Panc1 (cell line): ENCODE results near the gene GRID1. TPM values are rescaled to one million over a fixed set of nuclear protein-coding genes. Genes with fewer than 3 reads are reported as not detected.

Source experiments
- ATAC-seq: fragments of 200-7000 bp; cut with Tn5 transposase; 2 replicates; pipeline ENCODE4 v1.9.1; 2020; ENCODE audit warnings: mild to moderate bottlenecking, moderate library complexity
- BruUV-seq: library from RNA; stranded (reverse); fragments of 400-500 nt; replicated peaks from 2 replicates; lab custom pipeline; 2021; lab: Mats Ljungman, UMichigan
- CTCF ChIA-PET: fragments of 300-600 bp; sonication (Branson Sonifier 250); formaldehyde crosslinking; loops from one replicate; lab custom pipeline; 2022; ENCODE audit warnings: antibody characterized with exemption; lab: Charles Lee
- POLR2A ChIA-PET: fragments of 300-600 bp; sonication (Branson Sonifier 250); formaldehyde crosslinking; loops from one replicate; lab custom pipeline; 2022; ENCODE audit warnings: antibody characterized with exemption; lab: Charles Lee
- DNase-seq: peaks from one replicate; pipeline ENCODE4 v3.0.0-alpha.2; 2010; ENCODE audit warnings: low read depth, low spot score
- H3K27ac ChIP-seq: 2 replicates; pipeline ENCODE4 v1.5.1; 2011; ENCODE audit warnings: mild to moderate bottlenecking, low read length, inconsistent platforms
- H3K27me3 ChIP-seq: fragments of 200-500 bp; sonication (Bioruptor generic); 2 replicates; pipeline ENCODE4 v1.6.0; 2014; ENCODE audit warnings: low read length, inconsistent platforms; ENCODE audit not compliant: control insufficient read depth, insufficient read depth
- H3K36me3 ChIP-seq: fragments of 200-500 bp; sonication (Bioruptor generic); 2 replicates; pipeline ENCODE4 v1.5.1; 2014; ENCODE audit warnings: inconsistent platforms, mild to moderate bottlenecking, low read length, moderate library complexity; ENCODE audit not compliant: control insufficient read depth, insufficient read depth
- H3K4me1 ChIP-seq: 2 replicates; pipeline ENCODE4 v1.5.1; 2011; ENCODE audit warnings: inconsistent platforms, mild to moderate bottlenecking, low read length, moderate library complexity; ENCODE audit not compliant: control insufficient read depth, insufficient read depth
- H3K4me3 ChIP-seq, 2 experiments: 2 replicates each; pipeline ENCODE4 v1.5.1; 2011 to 2012; ENCODE audit warnings: low read depth in 2 of 2, low read length in 2 of 2, mild to moderate bottlenecking in 2 of 2, inconsistent platforms in 1 of 2, moderate library complexity in 1 of 2
- H3K9me3 ChIP-seq: fragments of 200-500 bp; sonication (Bioruptor generic); 2 replicates; pipeline ENCODE4 v1.5.1; 2014; ENCODE audit warnings: low read depth, mild to moderate bottlenecking, inconsistent platforms, low read length, moderate library complexity; ENCODE audit not compliant: control insufficient read depth, insufficient read depth
- POLR2AphosphoS5 ChIP-seq: IDR thresholded peaks from 2 replicates; pipeline ENCODE4 v1.6.1; 2012; ENCODE audit warnings: mild to moderate bottlenecking, low read depth, low read length, moderate library complexity
- SIN3A ChIP-seq: IDR thresholded peaks from 2 replicates; pipeline ENCODE4 v1.6.1; 2012; ENCODE audit warnings: low read depth, mild to moderate bottlenecking, low read length, moderate library complexity, borderline replicate concordance; ENCODE audit not compliant: insufficient read depth
- TCF7L2 ChIP-seq: IDR thresholded peaks from 2 replicates; pipeline ENCODE4 v1.6.1; 2011; ENCODE audit warnings: mild to moderate bottlenecking, low read depth, low read length, inconsistent platforms
- in situ Hi-C: cut with HindIII; loops from 2 replicates; pipeline ENCODE4 v1.10.0; 2016; ENCODE audit warnings: low sequenced_read_pairs, low pct_unique_long_range_greater_than_20kb
- intact Hi-C: fragments of 100-400 bp; cut with micrococcal nuclease; formaldehyde crosslinking; loops from one replicate; pipeline ENCODE4 v1.10.0; 2022; ENCODE audit not compliant: unreplicated experiment
- total RNA-seq: library from RNA; stranded (reverse); gene quantifications from one replicate; pipeline ENCODE4 v1.2.1, GENCODE V29; 2021; ENCODE audit not compliant: unreplicated experiment
- TF ChIP-seq, protein P1 (sequence below): fragments of 450-650 bp; IDR thresholded peaks from 2 replicates; pipeline ENCODE4 v1.5.1; 2017; ENCODE audit warnings: mild to moderate bottlenecking
- TF ChIP-seq, protein P2 (sequence below), 2 experiments: IDR thresholded peaks; 2 replicates each; pipeline ENCODE4 v1.6.1; 2011 to 2012; ENCODE audit warnings: low read depth in 2 of 2, control low read depth in 1 of 2, low read length in 1 of 2, mild to moderate bottlenecking in 1 of 2, moderate library complexity in 1 of 2; ENCODE audit not compliant: insufficient read depth in 1 of 2

The GRID1 gene
- total RNA-seq, 1 experiment from 2014 or later = 2.3 TPM

DNA sequence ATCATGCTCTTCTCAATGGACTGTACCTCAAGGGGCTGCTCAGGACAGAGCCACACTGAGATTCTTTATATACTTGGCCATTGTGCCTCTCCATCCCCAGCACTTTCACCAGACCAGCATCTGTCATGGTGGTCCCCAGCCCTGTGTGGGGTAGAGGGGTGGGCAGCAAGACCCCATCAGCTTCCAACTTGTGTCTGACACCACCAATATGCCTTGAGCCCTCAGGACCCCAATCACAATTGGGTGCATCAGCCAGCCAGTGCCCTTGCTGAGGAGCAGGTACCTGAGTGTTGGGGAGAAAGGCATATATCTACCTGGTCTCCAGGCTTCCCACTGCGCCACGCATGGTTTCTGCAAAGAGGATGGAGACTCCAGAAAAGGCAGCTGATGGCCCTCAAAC is 56.3 kb downstream of the GRID1 start:
- no peaks in the 10 kb centered on the region for H3K4me1 ChIP-seq
- no peaks in the 10 kb centered on the region for H3K9me3 ChIP-seq
- intact Hi-C loops (no loop called here), in situ Hi-C loops (no loop called here)
- BruUV-seq = no TSS peak
- no peak overlapping the region for H3K27ac ChIP-seq
- no peak for ATAC-seq
- no peak for DNase-seq
- no peaks in the 10 kb centered on the region for H3K36me3 ChIP-seq
- ChIA-PET CTCF (no interaction called here), POLR2A (interaction anchor here (0.6 kb wide), 1 partner anchor 17 kb away, joined by 3 read pairs; no protein-coding TSS in a partner anchor)
- peaks cover 8% of the 10 kb centered on the region for H3K27me3 ChIP-seq
- TF ChIP-seq SIN3A (no peak), POLR2AphosphoS5 (no peak), TCF7L2 (no peak)
- TF ChIP-seq, protein P1, sequence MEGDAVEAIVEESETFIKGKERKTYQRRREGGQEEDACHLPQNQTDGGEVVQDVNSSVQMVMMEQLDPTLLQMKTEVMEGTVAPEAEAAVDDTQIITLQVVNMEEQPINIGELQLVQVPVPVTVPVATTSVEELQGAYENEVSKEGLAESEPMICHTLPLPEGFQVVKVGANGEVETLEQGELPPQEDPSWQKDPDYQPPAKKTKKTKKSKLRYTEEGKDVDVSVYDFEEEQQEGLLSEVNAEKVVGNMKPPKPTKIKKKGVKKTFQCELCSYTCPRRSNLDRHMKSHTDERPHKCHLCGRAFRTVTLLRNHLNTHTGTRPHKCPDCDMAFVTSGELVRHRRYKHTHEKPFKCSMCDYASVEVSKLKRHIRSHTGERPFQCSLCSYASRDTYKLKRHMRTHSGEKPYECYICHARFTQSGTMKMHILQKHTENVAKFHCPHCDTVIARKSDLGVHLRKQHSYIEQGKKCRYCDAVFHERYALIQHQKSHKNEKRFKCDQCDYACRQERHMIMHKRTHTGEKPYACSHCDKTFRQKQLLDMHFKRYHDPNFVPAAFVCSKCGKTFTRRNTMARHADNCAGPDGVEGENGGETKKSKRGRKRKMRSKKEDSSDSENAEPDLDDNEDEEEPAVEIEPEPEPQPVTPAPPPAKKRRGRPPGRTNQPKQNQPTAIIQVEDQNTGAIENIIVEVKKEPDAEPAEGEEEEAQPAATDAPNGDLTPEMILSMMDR = no peak
- TF ChIP-seq, protein P2, sequence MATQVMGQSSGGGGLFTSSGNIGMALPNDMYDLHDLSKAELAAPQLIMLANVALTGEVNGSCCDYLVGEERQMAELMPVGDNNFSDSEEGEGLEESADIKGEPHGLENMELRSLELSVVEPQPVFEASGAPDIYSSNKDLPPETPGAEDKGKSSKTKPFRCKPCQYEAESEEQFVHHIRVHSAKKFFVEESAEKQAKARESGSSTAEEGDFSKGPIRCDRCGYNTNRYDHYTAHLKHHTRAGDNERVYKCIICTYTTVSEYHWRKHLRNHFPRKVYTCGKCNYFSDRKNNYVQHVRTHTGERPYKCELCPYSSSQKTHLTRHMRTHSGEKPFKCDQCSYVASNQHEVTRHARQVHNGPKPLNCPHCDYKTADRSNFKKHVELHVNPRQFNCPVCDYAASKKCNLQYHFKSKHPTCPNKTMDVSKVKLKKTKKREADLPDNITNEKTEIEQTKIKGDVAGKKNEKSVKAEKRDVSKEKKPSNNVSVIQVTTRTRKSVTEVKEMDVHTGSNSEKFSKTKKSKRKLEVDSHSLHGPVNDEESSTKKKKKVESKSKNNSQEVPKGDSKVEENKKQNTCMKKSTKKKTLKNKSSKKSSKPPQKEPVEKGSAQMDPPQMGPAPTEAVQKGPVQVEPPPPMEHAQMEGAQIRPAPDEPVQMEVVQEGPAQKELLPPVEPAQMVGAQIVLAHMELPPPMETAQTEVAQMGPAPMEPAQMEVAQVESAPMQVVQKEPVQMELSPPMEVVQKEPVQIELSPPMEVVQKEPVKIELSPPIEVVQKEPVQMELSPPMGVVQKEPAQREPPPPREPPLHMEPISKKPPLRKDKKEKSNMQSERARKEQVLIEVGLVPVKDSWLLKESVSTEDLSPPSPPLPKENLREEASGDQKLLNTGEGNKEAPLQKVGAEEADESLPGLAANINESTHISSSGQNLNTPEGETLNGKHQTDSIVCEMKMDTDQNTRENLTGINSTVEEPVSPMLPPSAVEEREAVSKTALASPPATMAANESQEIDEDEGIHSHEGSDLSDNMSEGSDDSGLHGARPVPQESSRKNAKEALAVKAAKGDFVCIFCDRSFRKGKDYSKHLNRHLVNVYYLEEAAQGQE (IDR thresholded peaks at IDR 0.05; ENCODE audit: insufficient read depth in 1 of 2, low read depth in 2 of 2, low read length in 1 of 2) = no peak
- H3K4me3 ChIP-seq = no peak overlapping the region

DNA sequence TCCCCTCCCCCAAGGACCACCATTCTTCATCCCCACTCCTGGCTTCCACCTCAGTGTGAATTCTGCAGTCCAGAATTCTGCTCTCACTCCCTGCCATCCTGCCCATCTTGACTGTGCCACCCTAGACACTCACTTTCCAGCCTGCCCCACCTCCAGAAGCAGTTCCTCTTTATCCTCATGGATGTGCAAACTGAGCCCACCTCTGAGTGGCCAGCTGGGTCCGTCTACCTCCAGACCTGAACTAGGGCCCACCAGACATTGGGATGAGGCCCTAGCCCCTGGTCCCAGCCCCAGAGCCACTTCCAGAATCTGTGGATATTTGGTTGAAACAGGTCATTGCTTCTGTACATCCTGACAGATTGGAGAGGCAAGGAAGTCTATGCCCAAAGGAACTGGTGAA is 58.5 kb downstream of the GRID1 start:
- no peak for DNase-seq
- H3K27ac ChIP-seq = no peak overlapping the region
- no TSS peak for BruUV-seq
- ChIA-PET CTCF (no interaction called here), POLR2A (no interaction called here)
- no peak overlapping the region for H3K4me3 ChIP-seq
- intact Hi-C loops = no loop called here
- TF ChIP-seq, protein P1 = no peak
- TF ChIP-seq POLR2AphosphoS5 (no peak), TCF7L2 (no peak), SIN3A (no peak)
- TF ChIP-seq, protein P2 (IDR thresholded peaks at IDR 0.05; ENCODE audit: insufficient read depth in 1 of 2, low read depth in 2 of 2, low read length in 1 of 2) = no peak
- no peak for ATAC-seq
- in situ Hi-C loops = no loop called here
- no peaks in the 10 kb centered on the region for H3K9me3 ChIP-seq
- H3K36me3 ChIP-seq = no peaks in the 10 kb centered on the region
- peaks cover 8% of the 10 kb centered on the region for H3K27me3 ChIP-seq
- H3K4me1 ChIP-seq = no peaks in the 10 kb centered on the region
